HEK293T (cell line): ENCODE measurements around the gene THEMIS2.
"Not testable (repeated sequence)": the region's sequence is repeated elsewhere in the genome, so short reads cannot be mapped to it uniquely, and the experiment has no call there.

ENCODE experiments used
- CTCF ChIA-PET: fragments of 350-600 bp; formaldehyde crosslinking; extraction: SDS; loops from one replicate; lab custom pipeline; 2021; ENCODE audit warnings: antibody characterized with exemption, inconsistent platforms; lab: Yijun Ruan, JAX
- POLR2A ChIA-PET: fragments of 350-600 bp; formaldehyde crosslinking; extraction: SDS; loops from one replicate; lab custom pipeline; 2020; ENCODE audit warnings: antibody characterized with exemption, inconsistent platforms; lab: Yijun Ruan, JAX
- DNase-seq: peaks from one replicate; pipeline ENCODE4 v3.0.0; 2012; ENCODE audit warnings: mixed read lengths; ENCODE audit errors: extremely low spot score
- ARNT ChIP-seq: fragments of 450-650 bp; IDR thresholded peaks from 2 replicates; pipeline ENCODE4 v1.6.1; 2017; ENCODE audit warnings: mild to moderate bottlenecking
- BHLHE40 ChIP-seq: fragments of 450-650 bp; IDR thresholded peaks from 2 replicates; pipeline ENCODE4 v1.6.1; 2016; ENCODE audit warnings: mild to moderate bottlenecking, moderate library complexity, borderline replicate concordance
- CTBP1 ChIP-seq: fragments of 450-650 bp; IDR thresholded peaks from 2 replicates; pipeline ENCODE4 v1.6.1; 2016; ENCODE audit warnings: borderline replicate concordance
- ELF4 ChIP-seq: fragments of 450-650 bp; IDR thresholded peaks from 2 replicates; pipeline ENCODE4 v1.6.1; 2017; ENCODE audit warnings: antibody characterized with exemption
- FOXA1 ChIP-seq: fragments of 450-650 bp; IDR thresholded peaks from 2 replicates; pipeline ENCODE4 v1.6.1; 2016; ENCODE audit warnings: mild to moderate bottlenecking
- FOXK2 ChIP-seq: fragments of 450-650 bp; IDR thresholded peaks from 2 replicates; pipeline ENCODE4 v1.6.1; 2016; ENCODE audit warnings: mild to moderate bottlenecking
- FOXM1 ChIP-seq: fragments of 450-650 bp; IDR thresholded peaks from 2 replicates; pipeline ENCODE4 v1.6.1; 2017; ENCODE audit warnings: mild to moderate bottlenecking, borderline replicate concordance
- HDGF ChIP-seq: fragments of 450-650 bp; IDR thresholded peaks from 2 replicates; pipeline ENCODE4 v1.6.1; 2017; ENCODE audit warnings: antibody characterized with exemption, borderline replicate concordance
- L3MBTL2 ChIP-seq: fragments of 450-650 bp; conservative IDR thresholded peaks from 2 replicates; pipeline ENCODE4 v1.6.1; 2016; ENCODE audit warnings: mild to moderate bottlenecking
- LEF1 ChIP-seq: fragments of 450-650 bp; IDR thresholded peaks from 2 replicates; pipeline ENCODE4 v1.6.1; 2017; ENCODE audit warnings: mild to moderate bottlenecking, borderline replicate concordance
- NFRKB ChIP-seq: fragments of 450-650 bp; IDR thresholded peaks from 2 replicates; pipeline ENCODE4 v1.6.1; 2016; ENCODE audit warnings: mild to moderate bottlenecking, moderate library complexity
- SP1 ChIP-seq: fragments of 450-650 bp; IDR thresholded peaks from 2 replicates; pipeline ENCODE4 v1.6.1; 2017
- SUZ12 ChIP-seq: fragments of 450-650 bp; IDR thresholded peaks from 2 replicates; pipeline ENCODE4 v1.6.1; 2016; ENCODE audit warnings: mild to moderate bottlenecking
- TARDBP ChIP-seq: fragments of 450-650 bp; IDR thresholded peaks from 2 replicates; pipeline ENCODE4 v1.6.1; 2016
- ZNF384 ChIP-seq: fragments of 450-650 bp; IDR thresholded peaks from 2 replicates; pipeline ENCODE4 v1.6.1; 2016
- TF ChIP-seq, protein P1 (sequence below): fragments of 450-650 bp; IDR thresholded peaks from 2 replicates; pipeline ENCODE4 v1.6.1; 2016

The THEMIS2 gene

DNA sequence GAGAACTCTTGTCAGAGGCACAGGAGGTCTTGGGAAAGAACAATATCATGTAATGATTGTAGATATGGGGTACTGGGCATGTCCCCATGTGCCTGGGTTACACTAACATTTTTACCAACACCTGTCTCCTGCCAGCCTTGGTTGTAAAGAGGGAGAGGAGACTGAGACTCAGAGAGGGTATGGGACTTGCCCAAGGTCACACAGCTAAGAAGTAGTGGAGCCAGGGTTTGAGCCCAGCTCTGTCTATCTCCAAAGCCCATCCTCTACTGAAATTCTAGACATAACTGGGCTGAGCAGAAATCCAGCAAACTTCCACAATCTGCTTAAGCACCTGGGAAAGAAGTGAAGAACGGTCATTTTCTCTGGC, 2.6 kb upstream of the THEMIS2 start:
- TF ChIP-seq LEF1 (no peak), FOXK2 (no peak), BHLHE40 (no peak), ZNF384 (no peak), FOXA1 (no peak), NFRKB (no peak), FOXM1 (no peak), L3MBTL2 (no peak), SUZ12 (no peak), SP1 (no peak), ARNT (no peak), ELF4 (no peak), HDGF (no peak), CTBP1 (no peak), TARDBP (no peak)
- TF ChIP-seq, protein P1, sequence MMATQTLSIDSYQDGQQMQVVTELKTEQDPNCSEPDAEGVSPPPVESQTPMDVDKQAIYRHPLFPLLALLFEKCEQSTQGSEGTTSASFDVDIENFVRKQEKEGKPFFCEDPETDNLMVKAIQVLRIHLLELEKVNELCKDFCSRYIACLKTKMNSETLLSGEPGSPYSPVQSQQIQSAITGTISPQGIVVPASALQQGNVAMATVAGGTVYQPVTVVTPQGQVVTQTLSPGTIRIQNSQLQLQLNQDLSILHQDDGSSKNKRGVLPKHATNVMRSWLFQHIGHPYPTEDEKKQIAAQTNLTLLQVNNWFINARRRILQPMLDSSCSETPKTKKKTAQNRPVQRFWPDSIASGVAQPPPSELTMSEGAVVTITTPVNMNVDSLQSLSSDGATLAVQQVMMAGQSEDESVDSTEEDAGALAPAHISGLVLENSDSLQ, result no peak
- CTCF ChIA-PET, result no interaction called here
- no peak for DNase-seq
- POLR2A ChIA-PET, result no interaction called here

DNA sequence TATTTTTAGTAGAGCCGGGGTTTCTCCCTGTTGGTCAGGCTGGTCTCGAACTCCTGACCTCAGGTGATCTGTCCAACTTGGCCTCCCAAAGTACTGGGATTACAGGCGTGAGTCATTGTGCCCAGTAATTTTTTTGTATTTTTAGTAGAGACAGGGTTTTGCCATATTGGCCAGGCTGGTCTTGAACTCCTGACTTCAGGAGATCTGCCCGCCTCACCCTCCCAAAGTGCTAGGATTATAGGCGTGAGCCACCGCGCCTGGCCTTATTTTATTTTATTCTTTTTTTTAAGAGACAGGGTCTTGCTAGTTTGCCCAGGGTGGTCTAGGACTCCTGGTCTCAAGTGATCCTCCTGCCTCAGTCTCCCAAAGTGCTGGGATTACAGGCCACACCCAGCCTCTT, 1.3 kb upstream of the THEMIS2 start:
- DNase-seq, CTCF ChIA-PET: not testable (repeated sequence)
- POLR2A ChIA-PET, result interaction anchor here (0.9 kb wide), 1 partner anchor 89 kb away, joined by 3 read pairs; the partner anchor contains the start of gene XKR8

DNA sequence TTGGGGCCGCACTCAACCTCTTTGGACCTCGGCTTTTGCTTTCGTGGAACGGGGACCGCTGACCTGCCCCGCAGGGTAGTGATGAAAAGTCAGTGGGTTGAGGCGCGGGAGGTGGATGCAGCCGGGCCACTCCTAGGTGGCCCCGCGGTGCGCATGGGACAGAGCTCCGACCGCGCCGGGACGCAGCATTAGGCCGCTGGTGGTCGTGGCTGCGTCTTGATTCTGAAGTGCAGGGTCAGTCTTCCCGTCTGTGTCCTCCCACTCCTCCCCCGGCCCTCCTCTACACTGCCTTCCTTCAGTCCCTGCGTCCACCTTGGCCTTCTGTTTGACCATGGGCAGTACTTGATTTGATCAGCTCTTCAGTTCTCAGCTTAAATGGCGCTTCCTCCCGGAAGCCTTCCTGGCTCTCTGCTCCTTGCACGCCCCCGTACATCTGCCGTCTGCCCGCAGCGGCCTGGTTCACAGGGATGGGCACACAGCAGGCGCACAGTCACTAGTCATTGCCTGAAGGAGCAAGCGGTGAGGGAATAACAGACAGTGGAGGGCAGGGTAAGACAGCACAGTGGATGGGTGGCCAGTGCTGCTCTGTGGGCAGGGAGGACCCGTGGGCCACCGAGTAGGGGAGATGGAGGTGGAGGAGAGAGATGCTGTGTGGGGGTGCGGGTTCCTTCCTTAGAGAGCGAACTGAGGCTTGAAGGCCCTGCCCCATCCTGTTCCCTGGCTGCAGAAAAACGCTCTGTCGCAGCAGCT, 633 bp downstream of the THEMIS2 start:
- TF ChIP-seq SP1 (no peak), TARDBP (no peak), L3MBTL2 (no peak), FOXA1 (no peak), BHLHE40 (no peak), ARNT (no peak), NFRKB (no peak), FOXM1 (no peak), ZNF384 (no peak), CTBP1 (no peak), FOXK2 (no peak), SUZ12 (no peak), ELF4 (no peak), HDGF (no peak), LEF1 (no peak)
- TF ChIP-seq, protein P1, result no peak
- ChIA-PET POLR2A (no interaction called here), CTCF (interaction anchor here (1.3 kb wide), 1 partner anchor 15 kb away, joined by 3 read pairs; no protein-coding TSS in a partner anchor)
- DNase-seq, result peak; percentile 30

DNA sequence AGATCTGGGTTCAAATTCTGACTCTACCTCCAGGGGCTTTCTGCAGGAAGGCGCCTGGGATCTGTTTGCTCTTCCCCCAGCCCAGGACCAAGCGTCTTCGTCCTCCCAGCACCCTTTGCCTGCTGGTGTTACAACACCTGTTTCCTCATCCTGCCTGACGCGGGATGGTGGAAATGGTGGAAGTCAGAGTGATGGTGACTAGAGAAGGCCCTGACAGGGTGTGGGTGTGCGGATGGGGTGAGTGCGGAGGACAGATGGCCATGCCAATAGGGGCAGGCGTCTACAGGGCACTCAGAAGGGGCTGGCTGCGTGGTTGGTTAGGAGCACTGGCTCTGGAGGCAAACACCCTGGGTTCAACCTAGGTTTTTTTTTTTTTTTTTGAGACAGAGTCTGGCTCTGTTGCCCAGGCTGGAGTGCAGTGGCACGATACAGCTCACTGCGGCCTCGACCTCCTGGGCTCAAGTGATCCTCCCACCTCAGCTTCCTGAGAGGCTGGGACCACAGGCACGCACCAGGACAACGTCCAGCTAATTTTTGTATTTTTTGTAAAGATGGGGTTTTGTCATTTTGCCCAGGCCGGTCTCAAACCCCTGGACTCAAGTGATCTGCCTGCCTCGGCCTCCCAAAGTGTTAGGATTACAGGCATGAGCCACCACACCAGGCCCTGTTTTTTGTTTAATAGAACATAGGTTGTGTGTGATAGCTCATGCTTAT, 1.5 kb downstream of the THEMIS2 start:
- no peak for DNase-seq
- TF ChIP-seq BHLHE40 (no peak), FOXK2 (no peak), TARDBP (no peak), ARNT (no peak), ZNF384 (no peak), SUZ12 (no peak), L3MBTL2 (no peak), ELF4 (no peak), CTBP1 (no peak), FOXM1 (no peak), SP1 (no peak), NFRKB (no peak), LEF1 (no peak)
- TF ChIP-seq, protein P1, result no peak
- ChIA-PET CTCF (no interaction called here), POLR2A (no interaction called here)

DNA sequence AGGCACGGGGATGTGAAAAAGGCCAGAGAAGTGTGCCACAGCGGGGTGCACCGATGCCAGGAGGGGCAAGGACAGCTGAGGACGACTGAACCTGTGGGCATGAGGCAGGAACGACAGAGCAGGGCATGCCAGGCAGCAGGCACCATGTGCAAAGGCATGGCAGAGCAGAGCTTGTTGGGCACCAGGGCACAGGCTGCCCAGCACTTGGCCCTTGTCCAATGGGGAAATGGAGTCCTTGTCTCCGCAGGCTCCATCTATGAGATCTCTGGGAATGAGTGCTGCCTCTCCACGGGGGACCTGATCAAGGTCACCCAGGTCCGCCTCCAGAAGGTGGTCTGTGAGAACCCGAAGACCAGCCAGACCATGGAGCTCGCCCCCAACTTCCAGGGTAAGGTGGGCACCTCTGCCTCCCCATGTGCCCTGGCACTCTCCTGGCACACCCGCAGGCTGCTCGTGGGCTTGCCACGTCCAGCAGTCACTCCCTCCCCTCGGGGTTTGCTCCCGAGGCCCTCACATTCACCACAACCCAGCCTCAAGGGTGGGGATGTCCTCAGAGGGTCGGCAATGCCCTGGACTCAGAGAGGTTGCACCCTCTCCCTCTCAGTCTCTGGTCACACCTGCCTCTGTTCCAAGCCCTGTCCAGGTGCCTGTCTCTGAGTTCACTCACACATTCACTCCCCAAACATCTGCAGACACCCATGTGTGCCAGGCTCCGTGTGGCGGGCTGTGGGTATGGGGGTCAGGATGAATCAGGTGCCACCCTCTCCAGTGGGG, 4.2 kb downstream of the THEMIS2 start:
- TF ChIP-seq NFRKB, result no peak
- no peak for TF ChIP-seq SP1
- no peak for TF ChIP-seq TARDBP
- no peak for TF ChIP-seq FOXM1
- TF ChIP-seq HDGF, result no peak
- TF ChIP-seq FOXK2, result no peak
- no peak for TF ChIP-seq BHLHE40
- TF ChIP-seq CTBP1, result no peak
- no peak for TF ChIP-seq ZNF384
- no peak for TF ChIP-seq L3MBTL2
- TF ChIP-seq, protein P1, result no peak
- no peak for TF ChIP-seq ARNT
- POLR2A ChIA-PET, result no interaction called here

More for the DNA sequence above, 4.2 kb downstream of the THEMIS2 start:
- DNase-seq, result no peak
- CTCF ChIA-PET, result interaction anchor here (0.6 to 0.9 kb wide), 2 partner anchors 19 to 1521 kb away, joined by 3 read pairs; no protein-coding TSS in a partner anchor
